Epithelial cell of esophagus (primary cell): ENCODE measurements around the gene C21orf58.

ENCODE experiments used
- DNase-seq: peaks from one replicate; pipeline ENCODE4 v3.0.0; 2010; ENCODE audit warnings: low read depth
- H3K4me3 ChIP-seq: 2 replicates; pipeline ENCODE4 v1.5.1; 2011; ENCODE audit warnings: mild to moderate bottlenecking, low read length, control low read depth
- TF ChIP-seq, protein P1 (sequence below): IDR thresholded peaks from 2 replicates; pipeline ENCODE4 v1.5.1; 2011; ENCODE audit warnings: low read depth, mild to moderate bottlenecking, low read length, control low read depth, inconsistent platforms; ENCODE audit not compliant: insufficient read depth; ENCODE audit errors: missing control alignments

The C21orf58 gene

GRCh38 chr21:46286648-46287002 is 37.0 kb downstream of the C21orf58 start:
- DNase-seq, result no peak
- peak overlapping the region; percentile 81 for H3K4me3 ChIP-seq
- TF ChIP-seq, protein P1, sequence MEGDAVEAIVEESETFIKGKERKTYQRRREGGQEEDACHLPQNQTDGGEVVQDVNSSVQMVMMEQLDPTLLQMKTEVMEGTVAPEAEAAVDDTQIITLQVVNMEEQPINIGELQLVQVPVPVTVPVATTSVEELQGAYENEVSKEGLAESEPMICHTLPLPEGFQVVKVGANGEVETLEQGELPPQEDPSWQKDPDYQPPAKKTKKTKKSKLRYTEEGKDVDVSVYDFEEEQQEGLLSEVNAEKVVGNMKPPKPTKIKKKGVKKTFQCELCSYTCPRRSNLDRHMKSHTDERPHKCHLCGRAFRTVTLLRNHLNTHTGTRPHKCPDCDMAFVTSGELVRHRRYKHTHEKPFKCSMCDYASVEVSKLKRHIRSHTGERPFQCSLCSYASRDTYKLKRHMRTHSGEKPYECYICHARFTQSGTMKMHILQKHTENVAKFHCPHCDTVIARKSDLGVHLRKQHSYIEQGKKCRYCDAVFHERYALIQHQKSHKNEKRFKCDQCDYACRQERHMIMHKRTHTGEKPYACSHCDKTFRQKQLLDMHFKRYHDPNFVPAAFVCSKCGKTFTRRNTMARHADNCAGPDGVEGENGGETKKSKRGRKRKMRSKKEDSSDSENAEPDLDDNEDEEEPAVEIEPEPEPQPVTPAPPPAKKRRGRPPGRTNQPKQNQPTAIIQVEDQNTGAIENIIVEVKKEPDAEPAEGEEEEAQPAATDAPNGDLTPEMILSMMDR, result no peak

DNA sequence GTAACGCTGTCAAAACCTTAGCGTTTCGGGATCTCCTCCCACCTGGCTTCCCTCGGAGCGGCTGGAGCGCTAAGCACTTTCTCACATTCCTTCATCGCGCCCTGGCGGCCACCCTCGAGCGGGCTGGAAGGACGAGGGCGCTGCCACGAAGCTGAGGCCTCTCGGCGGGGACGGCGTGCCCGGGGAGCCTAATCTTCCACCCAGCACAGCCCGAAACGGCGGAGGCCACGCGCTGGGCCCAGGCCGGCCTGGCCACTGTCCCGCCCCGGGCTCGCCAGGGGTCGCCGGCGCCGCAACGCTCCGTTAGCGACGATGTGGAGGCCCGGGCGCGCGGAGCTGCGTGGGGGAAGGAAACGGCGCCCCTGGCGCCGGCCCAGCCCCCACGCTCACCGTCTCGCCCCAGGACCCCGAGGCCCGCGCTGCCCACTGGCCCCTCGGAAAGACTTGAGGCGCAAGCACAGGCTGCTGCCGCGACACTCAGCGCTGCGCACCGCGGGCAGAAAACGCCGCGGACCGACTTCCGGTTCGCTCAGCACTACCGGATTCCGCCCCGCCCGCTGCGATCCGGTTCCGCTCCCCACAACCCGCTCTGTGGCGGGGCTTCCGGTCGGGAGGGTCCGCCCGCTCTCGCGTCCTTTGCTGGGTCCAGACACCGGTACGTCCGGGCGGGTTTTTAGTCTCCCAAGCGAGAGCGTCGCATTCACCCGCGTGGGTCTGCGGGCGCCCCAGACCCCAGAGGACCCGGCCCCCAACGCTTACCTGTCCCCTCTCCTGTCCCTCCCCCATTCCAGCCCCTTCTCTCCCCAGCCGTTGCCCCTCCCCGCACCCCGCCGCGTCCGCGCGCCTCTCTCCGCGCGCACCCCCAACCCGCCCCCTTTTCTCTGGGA is 37.7 kb downstream of the C21orf58 start, which contains the start of gene YBEY:
Gene YBEY, plus strand, starts transcription at position 582 of the 887 bp plus-strand sequence. CDS start 572 bp downstream, outside the sequence.
- TF ChIP-seq, protein P1, result peak; percentile 43
- DNase-seq, result peak; percentile 95
- peak within 1 kb of the TSS; percentile 81 for H3K4me3 ChIP-seq

- TF ChIP-seq, protein P1, result no peak
- H3K4me3 ChIP-seq, result peak within 1 kb of the TSS; percentile 81
- no peak for DNase-seq
These were observed 38.4 kb downstream of the C21orf58 start, which contains the start of gene MCM3AP for GRCh38 chr21:46285206-46285661. TSS of gene MCM3AP (minus strand) at chr21:46285611. CDS start at chr21:46285286, 325 bp downstream.

DNA sequence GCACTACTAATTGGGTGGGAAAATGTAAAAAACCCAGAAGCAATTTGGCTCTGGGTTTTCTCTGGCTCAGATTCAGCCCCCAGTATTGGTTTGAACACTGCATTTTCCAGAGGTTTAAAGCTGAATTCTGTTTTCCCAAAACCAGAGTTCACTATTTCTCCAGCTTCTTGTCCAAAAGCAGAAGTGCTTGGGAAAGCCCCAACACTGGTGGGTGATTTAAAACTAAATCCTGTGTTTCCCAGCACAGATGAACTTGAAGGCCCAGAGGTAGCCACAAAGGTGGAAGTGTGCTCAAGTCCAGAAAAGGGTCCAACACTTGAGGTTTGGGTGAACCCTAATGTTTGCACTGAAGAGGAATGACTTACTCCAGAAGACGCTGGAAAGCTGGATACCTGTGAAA is 38.9 kb downstream of the C21orf58 start:
- DNase-seq, result no peak
- H3K4me3 ChIP-seq, result peak overlapping the region; percentile 81
- TF ChIP-seq, protein P1, result no peak

GRCh38 chr21:46284077-46284644 is 39.5 kb downstream of the C21orf58 start:
- TF ChIP-seq, protein P1, result no peak
- peak overlapping the region; percentile 11 for H3K4me3 ChIP-seq
- DNase-seq, result no peak

DNA sequence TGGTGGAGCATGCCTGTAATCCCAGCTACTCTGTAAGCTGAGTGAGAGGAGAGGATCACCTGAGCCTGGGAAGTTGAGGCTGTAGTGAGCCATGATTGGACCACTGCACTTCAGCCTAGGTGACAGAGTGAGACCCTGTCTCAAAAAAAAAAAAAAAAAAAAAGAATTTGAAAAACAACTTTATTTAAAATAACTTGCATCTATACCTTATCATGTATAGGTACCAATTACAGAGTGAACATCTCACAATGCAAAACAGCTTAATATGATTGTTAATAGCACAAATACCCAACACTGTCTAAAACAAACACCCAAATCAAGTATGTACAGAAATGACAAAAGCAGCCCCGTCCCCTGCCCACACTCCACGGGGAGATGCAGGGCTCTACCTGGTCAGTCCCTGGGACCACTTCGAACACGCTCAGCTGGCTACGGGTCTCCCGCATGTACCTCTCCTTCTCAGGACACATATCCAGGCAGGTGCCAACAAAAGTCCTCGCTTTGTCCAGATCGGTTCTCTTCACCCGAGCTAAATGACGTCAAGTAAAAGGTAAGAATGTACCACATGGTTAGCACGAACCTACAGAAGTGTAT is 48.8 kb downstream of the C21orf58 start:
- no peak for DNase-seq
- H3K4me3 ChIP-seq, result no peak overlapping the region
- TF ChIP-seq, protein P1, result no peak
